T-helper 2 cell treated with Interferon-gamma antibody and Interleukin-4, amounts not matched to agents 5 μg/mL and 100 μg/mL, for 36 hours (primary cell): Measurements from ENCODE around the gene ELOVL6.

Experiments used
- DNase-seq: peaks from one replicate; pipeline ENCODE4 v3.0.0; 2021; ENCODE audit warnings: low spot score
- H3K27ac Mint-ChIP-seq: one replicate; pipeline ENCODE4 v1.8.0; 2021; ENCODE audit warnings: mild to moderate bottlenecking, mixed read lengths
- H3K27me3 Mint-ChIP-seq: one replicate; pipeline ENCODE4 v1.8.0; 2021; ENCODE audit warnings: low read depth, mixed read lengths
- H3K36me3 Mint-ChIP-seq: one replicate; pipeline ENCODE4 v1.8.0; 2021; ENCODE audit warnings: low read depth, mixed read lengths
- H3K4me1 Mint-ChIP-seq: one replicate; pipeline ENCODE4 v1.8.0; 2021; ENCODE audit warnings: low read depth, mixed read lengths
- H3K4me3 Mint-ChIP-seq: one replicate; pipeline ENCODE4 v1.8.0; 2022; ENCODE audit warnings: mild to moderate bottlenecking, moderate library complexity, mixed read lengths
- H3K9me3 Mint-ChIP-seq: one replicate; pipeline ENCODE4 v1.8.0; 2021; ENCODE audit warnings: mixed read lengths

The ELOVL6 gene

DNA sequence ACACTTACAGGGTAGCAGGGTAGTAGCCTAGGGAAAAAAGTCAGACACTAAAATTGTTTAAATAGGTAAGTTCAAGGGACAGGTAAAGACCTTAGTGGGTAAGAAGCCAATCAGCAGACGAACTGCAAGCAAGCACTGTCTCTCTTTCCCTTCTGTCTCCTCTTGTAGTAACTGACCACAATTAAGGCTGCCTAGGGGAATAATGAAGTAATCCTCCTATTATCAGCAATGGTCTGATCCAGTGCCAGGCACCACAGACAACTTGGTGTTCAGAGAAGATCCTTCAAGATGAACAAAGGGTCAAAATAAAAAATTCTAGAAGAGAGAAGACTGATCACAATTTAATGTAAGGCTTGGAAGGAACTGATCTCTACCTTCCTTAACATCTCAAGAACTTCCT lies 62.9 kb downstream of the ELOVL6 start:
- Mint-ChIP-seq H3K9me3 (no peaks in the 10 kb centered on the region), H3K27ac (no peak overlapping the region), H3K36me3 (peaks cover 15% of the 10 kb centered on the region), H3K27me3 (no peaks in the 10 kb centered on the region), H3K4me1 (peaks cover 20% of the 10 kb centered on the region), H3K4me3 (no peak overlapping the region)
- DNase-seq = no peak

DNA sequence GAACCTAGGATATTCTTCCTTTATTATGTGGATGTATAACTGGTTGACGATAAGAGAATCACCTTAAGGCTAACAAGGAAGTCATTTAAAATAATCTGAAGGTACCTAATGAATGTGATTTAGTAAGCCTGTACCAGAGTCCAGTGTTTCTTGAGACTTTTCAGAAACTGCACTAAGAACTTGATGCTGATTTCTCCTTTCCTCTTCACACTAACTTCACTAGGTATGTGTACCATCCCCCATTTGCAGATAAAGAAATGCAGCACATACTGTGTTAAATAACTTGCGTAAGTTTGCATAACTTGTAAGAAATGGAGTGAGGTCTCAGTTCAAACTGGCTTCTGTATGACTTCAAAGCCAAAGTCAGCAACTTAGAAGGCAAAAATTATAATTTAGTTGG lies 63.3 kb downstream of the ELOVL6 start:
- Mint-ChIP-seq H3K4me3 (no peak overlapping the region), H3K27ac (no peak overlapping the region), H3K4me1 (peaks cover 22% of the 10 kb centered on the region), H3K27me3 (no peaks in the 10 kb centered on the region), H3K9me3 (no peaks in the 10 kb centered on the region), H3K36me3 (peaks cover 15% of the 10 kb centered on the region)
- DNase-seq = no peak

DNA sequence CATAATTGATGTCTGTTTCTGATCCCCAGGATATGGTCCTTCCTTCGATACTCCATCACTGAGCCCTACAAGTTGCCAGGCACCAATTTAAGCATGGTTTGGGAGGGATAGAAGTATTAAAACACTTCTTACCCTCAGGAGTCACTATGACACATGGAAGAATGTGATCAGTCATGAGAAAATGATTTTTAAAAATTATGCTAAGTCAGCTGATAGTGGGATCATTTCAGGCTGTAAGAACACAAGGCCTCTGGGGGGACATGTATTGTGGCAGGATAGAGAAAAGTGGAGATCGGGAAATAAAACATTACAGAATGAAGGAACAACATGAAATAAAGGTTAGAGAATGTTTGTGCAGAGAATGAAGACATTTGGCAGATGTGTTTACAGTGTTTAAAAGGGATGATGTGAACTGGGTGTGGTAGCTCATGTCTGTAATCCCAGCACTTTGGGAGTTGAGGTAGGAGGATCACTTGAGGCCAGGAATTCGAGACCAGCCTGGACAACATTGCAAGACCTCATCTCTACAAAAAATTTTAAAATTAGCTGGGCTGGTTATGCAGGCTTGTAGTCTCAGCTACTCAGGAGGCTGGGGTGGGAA lies 64.0 kb downstream of the ELOVL6 start:
- Mint-ChIP-seq H3K36me3 (peaks cover 15% of the 10 kb centered on the region), H3K27me3 (no peaks in the 10 kb centered on the region), H3K9me3 (no peaks in the 10 kb centered on the region), H3K4me1 (peaks cover 26% of the 10 kb centered on the region), H3K27ac (no peak overlapping the region), H3K4me3 (no peak overlapping the region)
- DNase-seq = no peak

DNA sequence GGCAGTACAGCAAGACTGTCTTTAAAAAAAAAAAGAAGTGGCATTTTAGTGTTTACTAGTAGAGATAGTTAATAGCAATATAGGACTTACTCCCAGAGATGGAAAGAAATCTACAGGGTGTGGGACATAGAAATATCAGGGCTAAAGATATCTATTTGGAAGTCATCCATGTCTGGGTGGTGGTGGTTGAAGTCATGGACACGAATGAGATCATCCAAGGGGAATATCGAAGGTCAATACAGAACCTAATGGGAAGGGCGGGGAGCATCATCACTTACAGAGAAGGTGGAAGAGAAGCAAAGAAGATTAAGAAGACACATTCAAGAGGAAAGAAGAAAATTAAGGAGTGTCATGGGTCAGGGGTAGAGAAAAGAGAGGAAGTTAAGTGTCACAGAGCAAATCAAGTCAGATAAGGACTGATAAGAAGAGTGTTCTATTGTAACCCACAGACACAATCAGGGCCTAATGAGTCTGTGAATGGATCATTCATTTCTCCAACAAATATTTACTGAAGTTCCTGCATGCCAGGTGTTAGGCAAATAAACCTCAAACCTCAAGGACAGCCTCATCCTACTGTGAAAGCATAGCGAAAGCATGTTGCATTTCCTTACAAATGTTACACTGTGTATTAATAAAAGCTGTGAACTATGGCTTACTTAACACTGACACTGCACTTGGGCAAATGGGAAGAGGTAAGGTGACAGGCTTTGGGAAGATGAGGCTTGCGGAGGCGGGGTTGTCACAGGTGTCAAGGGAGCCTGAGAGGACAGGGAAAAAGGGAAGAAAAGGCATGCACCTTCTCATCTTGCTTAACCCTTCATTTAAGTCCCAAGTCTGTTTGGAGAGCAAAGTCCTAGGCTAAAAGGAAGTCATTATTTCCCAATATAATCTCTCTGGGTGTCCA lies 65.3 kb downstream of the ELOVL6 start:
- Mint-ChIP-seq H3K4me3 (no peak overlapping the region), H3K36me3 (peaks cover 16% of the 10 kb centered on the region), H3K27ac (no peak overlapping the region), H3K27me3 (no peaks in the 10 kb centered on the region), H3K4me1 (peaks cover 33% of the 10 kb centered on the region), H3K9me3 (no peaks in the 10 kb centered on the region)
- no peak for DNase-seq

DNA sequence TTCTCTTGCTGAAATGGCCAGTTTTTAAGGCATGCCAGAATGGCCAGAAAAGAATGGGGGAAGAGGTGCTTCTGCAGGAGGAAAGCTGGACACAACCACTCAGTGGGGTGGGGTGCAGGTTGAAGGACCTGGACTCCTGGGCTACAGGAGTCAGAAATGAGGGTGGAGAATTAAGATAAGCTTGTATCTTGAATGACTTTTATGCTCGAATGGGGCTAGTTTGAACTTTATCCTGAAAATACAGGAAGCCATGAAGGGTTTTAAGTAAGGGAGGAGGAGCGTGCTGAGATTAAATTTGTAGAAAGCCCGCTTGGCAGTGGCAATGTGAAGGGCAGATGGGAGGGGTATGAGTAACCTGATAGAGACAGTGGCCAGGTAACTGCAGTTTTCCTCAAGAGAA lies 66.5 kb downstream of the ELOVL6 start:
- H3K27ac Mint-ChIP-seq = no peak overlapping the region
- H3K36me3 Mint-ChIP-seq = peaks cover 20% of the 10 kb centered on the region
- H3K4me1 Mint-ChIP-seq = peaks cover 36% of the 10 kb centered on the region
- no peaks in the 10 kb centered on the region for H3K27me3 Mint-ChIP-seq
- DNase-seq = no peak
- no peak overlapping the region for H3K4me3 Mint-ChIP-seq
- H3K9me3 Mint-ChIP-seq = no peaks in the 10 kb centered on the region

DNA sequence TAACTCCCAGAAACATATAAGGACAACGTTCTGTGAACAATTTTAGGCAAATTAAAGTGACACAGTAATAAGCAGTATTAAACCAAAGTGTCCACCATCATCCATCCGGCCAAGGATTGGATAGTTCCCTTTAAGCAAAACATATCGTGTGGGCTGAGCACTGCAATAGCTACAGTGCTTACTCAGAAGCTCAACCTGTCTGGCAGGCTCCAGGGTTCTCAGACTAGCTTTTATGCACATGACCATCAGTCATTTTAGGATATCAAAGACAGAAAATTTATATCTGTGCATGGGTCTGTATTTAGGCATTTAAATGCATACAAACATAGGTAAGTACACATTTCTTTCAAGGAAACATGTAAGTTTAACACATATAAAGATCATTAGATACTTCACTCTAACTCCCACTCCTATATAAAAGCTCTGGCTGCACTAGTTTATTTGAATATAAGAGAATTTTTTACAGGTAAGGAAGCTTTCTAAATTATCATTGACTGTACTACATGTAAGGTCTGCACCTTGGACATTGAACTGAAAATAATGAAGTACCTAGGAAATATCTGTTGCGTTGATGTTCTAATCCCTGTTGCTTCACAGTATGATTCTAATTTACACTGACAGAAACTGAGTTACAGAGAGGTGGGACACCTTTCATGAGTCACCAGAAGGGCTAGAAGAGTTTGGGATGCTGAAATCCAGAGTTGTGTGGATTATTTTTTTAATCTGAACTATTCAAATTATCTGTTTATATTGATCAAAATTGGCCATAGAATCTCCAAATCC lies 67.6 kb downstream of the ELOVL6 start:
- H3K9me3 Mint-ChIP-seq = no peaks in the 10 kb centered on the region
- no peak overlapping the region for H3K27ac Mint-ChIP-seq
- H3K4me3 Mint-ChIP-seq = no peak overlapping the region
- no peaks in the 10 kb centered on the region for H3K27me3 Mint-ChIP-seq
- peaks cover 36% of the 10 kb centered on the region for H3K4me1 Mint-ChIP-seq
- H3K36me3 Mint-ChIP-seq = peaks cover 24% of the 10 kb centered on the region
- DNase-seq = no peak

DNA sequence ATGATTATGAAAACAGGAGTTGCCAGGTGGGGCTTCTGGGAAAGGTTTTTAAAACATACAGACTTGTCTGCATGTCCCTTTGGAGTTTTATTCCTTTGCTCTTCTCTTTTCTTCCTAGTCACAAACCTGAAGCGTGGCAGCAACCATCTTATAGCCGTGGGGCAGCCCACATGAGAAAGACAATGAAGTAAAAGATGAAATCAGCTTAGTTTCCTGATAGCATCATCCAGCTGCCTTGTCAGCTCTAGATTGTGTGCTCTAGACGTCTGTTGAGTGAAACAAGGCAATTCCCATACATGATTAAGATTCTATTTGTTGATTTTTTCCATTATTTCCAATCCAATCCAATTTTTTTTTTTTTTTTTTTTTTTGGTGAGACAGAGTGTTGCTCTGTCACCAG lies 68.9 kb downstream of the ELOVL6 start:
- H3K4me3 Mint-ChIP-seq = no peak overlapping the region
- H3K36me3 Mint-ChIP-seq = peaks cover 22% of the 10 kb centered on the region
- H3K4me1 Mint-ChIP-seq = peaks cover 36% of the 10 kb centered on the region
- no peaks in the 10 kb centered on the region for H3K9me3 Mint-ChIP-seq
- no peaks in the 10 kb centered on the region for H3K27me3 Mint-ChIP-seq
- H3K27ac Mint-ChIP-seq = peak overlapping the region; percentile 55
- no peak for DNase-seq

DNA sequence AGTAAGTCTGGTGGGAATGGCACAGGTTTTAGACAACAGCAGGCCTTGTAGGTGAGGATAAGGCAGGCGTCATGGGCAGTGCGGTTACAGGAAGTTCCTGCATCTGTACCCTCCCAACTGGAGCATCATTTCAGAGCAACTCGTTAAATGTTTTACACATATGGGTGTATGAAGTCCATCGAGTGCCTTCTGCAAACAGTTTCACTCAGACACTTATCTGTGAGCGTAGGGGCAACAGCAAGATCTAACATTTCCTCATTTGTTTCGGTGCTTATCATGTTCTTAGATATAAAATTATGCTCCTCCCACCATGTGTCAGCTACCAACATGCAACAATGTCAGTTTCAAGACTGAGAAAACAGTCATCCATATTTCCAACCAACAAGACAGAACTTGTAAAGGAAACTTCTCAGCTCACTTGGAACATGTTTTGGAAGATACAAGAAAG lies 69.9 kb downstream of the ELOVL6 start:
- H3K36me3 Mint-ChIP-seq = peaks cover 24% of the 10 kb centered on the region
- no peaks in the 10 kb centered on the region for H3K9me3 Mint-ChIP-seq
- DNase-seq = no peak
- peaks cover 39% of the 10 kb centered on the region for H3K4me1 Mint-ChIP-seq
- peak overlapping the region; percentile 55 for H3K27ac Mint-ChIP-seq
- no peak overlapping the region for H3K4me3 Mint-ChIP-seq
- H3K27me3 Mint-ChIP-seq = no peaks in the 10 kb centered on the region

DNA sequence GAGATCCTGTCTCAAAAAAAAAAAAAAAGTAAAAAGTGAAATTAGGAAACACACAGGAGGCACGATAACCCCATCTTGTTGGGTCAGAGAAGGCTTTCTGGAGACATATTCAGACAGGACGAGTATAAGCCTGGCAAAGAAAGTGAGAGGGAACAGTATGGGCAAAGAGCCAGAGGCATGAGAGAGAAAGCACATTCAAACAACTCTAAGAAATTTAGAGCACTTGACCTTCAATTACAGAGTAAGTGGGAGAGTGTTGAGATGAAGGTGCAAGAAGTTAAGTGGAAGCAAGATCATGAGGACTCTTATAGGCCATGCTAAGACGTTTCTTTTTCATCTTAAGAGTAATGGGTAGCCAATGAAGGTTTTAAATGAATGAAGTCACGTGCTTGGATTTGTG lies 70.4 kb downstream of the ELOVL6 start:
- Mint-ChIP-seq H3K4me3 (no peak overlapping the region), H3K27me3 (no peaks in the 10 kb centered on the region), H3K4me1 (peaks cover 35% of the 10 kb centered on the region), H3K36me3 (peaks cover 23% of the 10 kb centered on the region), H3K27ac (peak overlapping the region; percentile 55), H3K9me3 (no peaks in the 10 kb centered on the region)
- no peak for DNase-seq

DNA sequence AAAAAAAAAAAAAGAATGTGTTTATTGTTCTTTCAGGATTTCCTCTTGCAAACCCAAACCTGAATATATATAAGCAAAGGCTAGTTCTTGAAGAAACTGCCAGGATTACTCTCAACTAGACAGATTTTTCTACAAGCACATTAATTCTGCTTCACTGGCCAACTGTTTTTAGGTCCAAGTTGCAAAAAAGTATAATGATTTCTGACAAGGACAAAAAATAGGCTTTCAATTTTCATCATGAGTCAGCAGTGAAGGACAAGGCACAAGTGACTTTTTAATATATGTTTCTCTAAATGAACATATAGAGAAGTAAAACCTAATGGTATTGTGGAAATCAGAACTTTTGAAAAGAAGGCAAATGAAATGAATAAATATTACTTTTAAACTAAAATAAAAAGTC lies 73.7 kb downstream of the ELOVL6 start:
- DNase-seq = no peak
- Mint-ChIP-seq H3K27me3 (no peaks in the 10 kb centered on the region), H3K4me1 (peaks cover 22% of the 10 kb centered on the region), H3K36me3 (peaks cover 27% of the 10 kb centered on the region), H3K27ac (no peak overlapping the region), H3K9me3 (no peaks in the 10 kb centered on the region), H3K4me3 (no peak overlapping the region)

DNA sequence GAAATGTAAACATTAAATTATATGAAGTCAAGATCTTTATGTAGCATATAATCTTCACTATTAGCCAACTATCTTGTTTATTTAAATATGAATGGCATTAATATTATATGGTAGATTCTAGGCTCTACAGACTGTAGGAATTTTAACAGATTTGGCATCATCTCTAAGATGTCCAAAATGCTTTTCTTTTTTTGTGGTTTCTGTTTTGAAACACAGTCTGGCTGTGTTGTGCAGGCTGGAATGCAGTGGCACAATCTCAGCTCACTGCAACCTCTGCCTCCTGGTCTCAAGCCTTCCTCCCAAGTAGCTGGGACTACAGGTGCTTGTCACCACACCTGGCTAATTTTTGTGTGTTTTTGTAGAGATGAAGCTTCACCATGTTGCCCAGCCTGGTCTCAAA lies 76.2 kb downstream of the ELOVL6 start:
- H3K27ac Mint-ChIP-seq = no peak overlapping the region
- H3K9me3 Mint-ChIP-seq = no peaks in the 10 kb centered on the region
- peaks cover 16% of the 10 kb centered on the region for H3K4me1 Mint-ChIP-seq
- no peak for DNase-seq
- H3K4me3 Mint-ChIP-seq = no peak overlapping the region
- no peaks in the 10 kb centered on the region for H3K27me3 Mint-ChIP-seq
- H3K36me3 Mint-ChIP-seq = peaks cover 19% of the 10 kb centered on the region

DNA sequence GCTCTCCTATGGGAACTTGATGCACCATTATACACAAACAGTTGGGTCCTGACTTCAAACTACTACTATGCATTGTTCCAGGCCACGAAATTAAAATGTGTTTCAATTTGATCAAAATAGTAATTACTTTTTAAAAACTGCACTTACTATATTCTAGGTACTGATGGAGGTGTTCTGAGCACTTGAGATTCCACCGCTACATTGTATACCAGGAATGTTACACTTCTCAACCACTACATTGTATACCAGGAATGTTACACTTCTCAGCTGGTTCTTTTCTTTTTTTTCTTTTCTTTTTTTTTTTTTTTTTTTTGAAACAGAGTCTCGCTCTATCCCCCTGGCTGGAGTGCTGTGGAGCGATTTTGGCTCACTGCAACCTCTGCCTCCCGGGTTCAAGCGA lies 77.9 kb downstream of the ELOVL6 start:
- Mint-ChIP-seq H3K4me3 (no peak overlapping the region), H3K9me3 (no peaks in the 10 kb centered on the region), H3K4me1 (peaks cover 22% of the 10 kb centered on the region), H3K27ac (no peak overlapping the region), H3K36me3 (peaks cover 19% of the 10 kb centered on the region), H3K27me3 (no peaks in the 10 kb centered on the region)
- DNase-seq = no peak

DNA sequence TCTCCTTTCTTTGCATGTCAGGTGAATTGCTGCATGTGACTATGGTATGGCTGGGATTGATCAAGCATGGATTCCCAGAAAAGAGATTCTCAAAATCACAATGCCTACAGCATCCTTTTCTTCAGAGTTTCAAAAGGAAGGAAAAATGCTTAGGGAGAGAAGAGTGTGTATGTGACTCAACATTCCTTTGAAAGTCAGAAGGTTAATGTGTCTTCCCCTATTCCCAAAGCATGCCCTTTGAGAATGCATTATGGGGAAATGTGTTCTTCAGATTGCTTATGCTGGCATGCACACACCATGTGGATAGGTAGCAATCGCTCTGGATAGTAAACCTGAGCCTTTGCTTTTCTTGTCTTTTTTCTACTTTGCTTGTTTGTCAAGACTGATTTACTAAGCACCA lies 78.5 kb downstream of the ELOVL6 start:
- DNase-seq = no peak
- Mint-ChIP-seq H3K4me1 (peaks cover 22% of the 10 kb centered on the region), H3K4me3 (no peak overlapping the region), H3K36me3 (peaks cover 19% of the 10 kb centered on the region), H3K9me3 (no peaks in the 10 kb centered on the region), H3K27ac (peak overlapping the region; percentile 4), H3K27me3 (no peaks in the 10 kb centered on the region)

DNA sequence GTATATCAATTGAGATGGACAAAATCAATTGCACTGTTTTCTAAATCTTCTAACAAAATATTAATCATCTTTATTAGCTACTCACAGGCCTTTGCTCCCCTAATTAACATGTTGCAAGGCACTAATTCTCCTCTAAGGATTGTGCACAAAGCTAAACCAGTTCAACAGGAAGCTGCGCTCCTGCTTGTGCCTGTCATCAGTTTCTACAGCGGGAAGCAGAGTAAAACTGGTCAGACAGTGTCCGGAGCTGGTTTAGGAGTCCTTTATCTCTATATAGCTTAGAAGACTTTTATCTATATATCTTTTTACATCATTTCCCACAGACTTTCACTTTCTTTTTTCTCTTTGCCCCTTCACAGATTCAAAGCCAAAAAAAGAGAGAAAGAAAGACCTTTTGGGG lies 79.1 kb downstream of the ELOVL6 start:
- Mint-ChIP-seq H3K27me3 (no peaks in the 10 kb centered on the region), H3K9me3 (no peaks in the 10 kb centered on the region), H3K4me3 (peak overlapping the region; percentile 38), H3K27ac (no peak overlapping the region), H3K36me3 (peaks cover 19% of the 10 kb centered on the region), H3K4me1 (peaks cover 22% of the 10 kb centered on the region)
- no peak for DNase-seq
